K562 (cell line): ENCODE data around the gene MEIS1. TPM values are rescaled to one million over a fixed set of nuclear protein-coding genes. Genes with fewer than 3 reads are reported as not detected.

ENCODE experiments used
- ATAC-seq: fragments of 200-7000 bp; cut with Tn5 transposase; 3 replicates; pipeline ENCODE4 v1.9.1; 2020; ENCODE audit warnings: moderate library complexity
- BruUV-seq: library from RNA; stranded (reverse); fragments of 400-500 nt; replicated peaks from 2 replicates; lab custom pipeline; 2021; lab: Mats Ljungman, UMichigan
- CTCF ChIA-PET: fragments of 300-600 bp; formaldehyde crosslinking; extraction: SDS; loops from one replicate; lab custom pipeline; 2021; ENCODE audit warnings: low intra/inter-chr PET ratio; lab: Yijun Ruan, JAX
- POLR2A ChIA-PET: fragments of 300-600, 350-650 bp; sonication (Branson Sonifier 250); formaldehyde crosslinking; extraction: SDS; loops from one replicate; lab custom pipeline; 2021; ENCODE audit warnings: antibody characterized with exemption, inconsistent platforms; lab: Yijun Ruan, JAX
- DNase-seq, 4 experiments: peaks; one replicate each; pipeline versions ENCODE4 v3.0.0 to v3.0.0-alpha.2; 2011 to 2018; ENCODE audit warnings: low spot score in 3 of 4, mixed read lengths in 3 of 4; ENCODE audit errors: extremely low read depth in 1 of 4
- FAIRE-seq: peaks from 2 replicates; lab custom pipeline; 2011; peaks lifted over from hg19 to GRCh38; lab: Jason Lieb, UNC
- H2AFZ ChIP-seq: 2 replicates; pipeline ENCODE4 v1.6.0; 2011; ENCODE audit warnings: low read depth, low read length, control low read depth, inconsistent platforms
- H3K27ac ChIP-seq: fragments of 200-600 bp; 3 replicates; pipeline ENCODE4 v1.8.0; 2011; ENCODE audit warnings: low read depth, mild to moderate bottlenecking, control low read depth, inconsistent platforms, low read length, moderate library complexity, mixed read lengths; ENCODE audit errors: extremely low read depth
- H3K27me3 ChIP-seq, 2 experiments: fragments of 300-600 bp in 1 of 2; 2 replicates in 1 of 2; 3 replicates in 1 of 2; pipeline versions ENCODE4 v1.6.0 to v1.8.0; 2011; ENCODE audit warnings: inconsistent platforms in 2 of 2, low read length in 2 of 2, mild to moderate bottlenecking in 1 of 2, mixed read lengths in 1 of 2, moderate library complexity in 1 of 2; ENCODE audit not compliant: control insufficient read depth in 2 of 2, insufficient read depth in 2 of 2
- H3K36me3 ChIP-seq: fragments of 300-600 bp; 3 replicates; pipeline ENCODE4 v1.8.0; 2011; ENCODE audit warnings: mild to moderate bottlenecking, low read length, inconsistent platforms; ENCODE audit not compliant: control insufficient read depth, insufficient read depth
- H3K4me1 ChIP-seq, 2 experiments: fragments of 200-600 bp in 1 of 2; replicated peaks in 1 of 2; 2 replicates in 1 of 2; 3 replicates in 1 of 2; pipeline versions ENCODE4 v1.5.1 to v1.8.0; 2011; ENCODE audit warnings: inconsistent platforms in 2 of 2, low read length in 2 of 2, mild to moderate bottlenecking in 1 of 2, mixed read lengths in 1 of 2, moderate library complexity in 1 of 2; ENCODE audit not compliant: control insufficient read depth in 2 of 2, insufficient read depth in 2 of 2
- H3K4me2 ChIP-seq: 2 replicates; pipeline ENCODE4 v1.6.1; 2011; ENCODE audit warnings: low read length, control low read depth, inconsistent platforms, mixed read lengths; ENCODE audit not compliant: insufficient read depth
- H3K4me3 ChIP-seq: fragments of 200-600 bp; sonication (generic), shearing (Covaris generic); 2 replicates; pipeline ENCODE4 v1.5.1; 2016; ENCODE audit warnings: control low read depth, inconsistent platforms
- H3K79me2 ChIP-seq: fragments of 200-600 bp; 3 replicates; pipeline ENCODE4 v1.8.0; 2011; ENCODE audit warnings: low read length, inconsistent platforms; ENCODE audit not compliant: control insufficient read depth, insufficient read depth
- H3K9ac ChIP-seq, 2 experiments: 2 replicates each; pipeline versions ENCODE4 v1.6.0 to v1.6.1; 2011; ENCODE audit warnings: low read depth in 2 of 2, low read length in 2 of 2, control low read depth in 1 of 2, inconsistent platforms in 1 of 2, mild to moderate bottlenecking in 1 of 2, mixed read lengths in 1 of 2; ENCODE audit not compliant: insufficient read depth in 1 of 2
- H3K9me1 ChIP-seq: one replicate; pipeline ENCODE4 v1.6.0; 2011; ENCODE audit warnings: inconsistent platforms, mild to moderate bottlenecking, low read length, moderate library complexity; ENCODE audit not compliant: control insufficient read depth, insufficient read depth
- H3K9me3 ChIP-seq: replicated peaks from 2 replicates; pipeline ENCODE4 v1.5.1; 2011; ENCODE audit warnings: low read depth, low read length, inconsistent platforms; ENCODE audit not compliant: control insufficient read depth, insufficient read depth
- H4K20me1 ChIP-seq: replicated peaks from 2 replicates; pipeline ENCODE4 v1.6.1; 2011; ENCODE audit warnings: low read length, inconsistent platforms, mixed read lengths; ENCODE audit not compliant: control insufficient read depth, insufficient read depth
- CBFA2T2 ChIP-seq: fragments of 450-650 bp; conservative IDR thresholded peaks from 2 replicates; pipeline ENCODE4 v1.6.1; 2017; ENCODE audit warnings: mild to moderate bottlenecking
- CBFA2T3 ChIP-seq: fragments of 450-650 bp; IDR thresholded peaks from 2 replicates; pipeline ENCODE4 v1.6.1; 2017
- GABPB2 ChIP-seq: fragments of 250-450 bp; sonication (Bioruptor Pico); conservative IDR thresholded peaks from 2 replicates; pipeline ENCODE4 v1.5.1; 2021; ENCODE audit warnings: mild to moderate bottlenecking
- KAT2B ChIP-seq: IDR thresholded peaks from one replicate; pipeline ENCODE4 v1.6.1; 2012; ENCODE audit warnings: low read depth, mild to moderate bottlenecking, control low read depth, inconsistent platforms, low read length, moderate library complexity
- MYBL2 ChIP-seq, 2 experiments: fragments of 450-650 bp in 1 of 2; sonication (generic) in 1 of 2; formaldehyde crosslinking in 1 of 2; IDR thresholded peaks; 2 replicates each; pipeline versions ENCODE4 v1.6.1 to v1.8.1; 2017 to 2022; ENCODE audit warnings: borderline replicate concordance in 1 of 2, inconsistent platforms in 1 of 2, low read depth in 1 of 2, mild to moderate bottlenecking in 1 of 2, missing genetic modification reagents in 1 of 2, moderate library complexity in 1 of 2
- POLR2H ChIP-seq: IDR thresholded peaks from 2 replicates; pipeline ENCODE4 v1.6.1; 2016; ENCODE audit warnings: missing genetic modification characterization, low read depth, mild to moderate bottlenecking, control low read depth, missing compliant biosample characterization, moderate library complexity
- SMAD1 ChIP-seq: fragments of 150-350 bp; IDR thresholded peaks from 2 replicates; pipeline ENCODE4 v1.6.1; 2014; ENCODE audit warnings: low read length, low read depth; ENCODE audit not compliant: partially characterized antibody
- SNAPC5 ChIP-seq: fragments of 250-450 bp; sonication (Bioruptor Pico); IDR thresholded peaks from 2 replicates; pipeline ENCODE4 v1.8.0; 2021; ENCODE audit warnings: moderate library complexity, mild to moderate bottlenecking, inconsistent platforms
- TAF9B ChIP-seq: fragments of 450-650 bp; IDR thresholded peaks from 2 replicates; pipeline ENCODE4 v1.6.1; 2018; ENCODE audit warnings: mild to moderate bottlenecking; ENCODE audit not compliant: partially characterized antibody
- ZNF644 ChIP-seq: fragments of 200-800 bp; sonication (Bioruptor generic); IDR thresholded peaks from 2 replicates; pipeline ENCODE4 v1.6.1; 2016; ENCODE audit warnings: low read depth, missing genetic modification characterization, missing compliant biosample characterization
- ZNF740 ChIP-seq, 3 experiments: fragments of 200-800 bp in 1 of 3; sonication (Bioruptor generic) in 1 of 3; sonication (generic) in 1 of 3; formaldehyde crosslinking in 1 of 3; IDR thresholded peaks; 2 replicates each; pipeline versions ENCODE4 v1.6.1 to v1.8.0; 2016 to 2022; ENCODE audit warnings: mild to moderate bottlenecking in 2 of 3, missing compliant biosample characterization in 2 of 3, missing genetic modification characterization in 2 of 3, missing genetic modification reagents in 1 of 3
- WGBS: fragments of 100-300 bp; shearing (Covaris generic); methylation state at CpG from one replicate; pipeline ENCODE4 v1.1.6; 2016; ENCODE audit warnings: low coverage, mixed read lengths; ENCODE audit not compliant: insufficient coverage; ENCODE audit errors: missing lambda C conversion rate; 5-methylcytosine and 5-hydroxymethylcytosine counted together
- in situ Hi-C: fragments of 300-500 bp; cut with MboI; formaldehyde crosslinking; loops from 4 replicates; pipeline ENCODE4 v1.15.0; 2018; ENCODE audit warnings: inconsistent platforms, mixed read lengths
- intact Hi-C: fragments of 100-400 bp; cut with micrococcal nuclease; formaldehyde crosslinking; loops from 2 replicates; pipeline ENCODE4 v1.14.2; 2022
- polyA plus RNA-seq, 8 experiments: library from polyadenylated mRNA; depleted of rRNA in 4 of 8; stranded (reverse) in 5 of 8; unstranded in 3 of 8; fragments of >200 nt; fragmentation: Nextera tagmentation in 2 of 8; fragmentation: Illumina TruSeq in 1 of 8; extraction: Ambion mirVana in 2 of 8; extraction: Trizol in 1 of 8; gene quantifications; 2 replicates each; pipeline versions ENCODE4 v1.2.1 to v1.2.3, GENCODE V29; 2011 to 2014; ENCODE audit warnings: inconsistent platforms in 1 of 8, missing spikeins in 1 of 8
- total RNA-seq, 7 experiments: library from RNA; depleted of rRNA in 6 of 7; stranded (reverse); fragments of >200 nt in 6 of 7; fragmentation: Illumina TruSeq in 2 of 7; extraction: Trizol in 2 of 7; gene quantifications; 2 replicates each; pipeline versions ENCODE4 v1.2.1 to v1.2.3, GENCODE V29; 2011 to 2021; ENCODE audit warnings: low replicate concordance in 1 of 7
- TF ChIP-seq, protein P1 (sequence below): fragments of 250-450 bp; sonication (Bioruptor Pico); IDR thresholded peaks from 2 replicates; pipeline ENCODE4 v1.5.1; 2021; ENCODE audit warnings: mild to moderate bottlenecking

MEIS1 gene
- total and polyA plus RNA-seq, 9 of the 15 experiments (the other 6 are each of a cell fraction or from before 2014, with no cell fraction given) = 2.3 to 9.0 (median 5.9) TPM

DNA sequence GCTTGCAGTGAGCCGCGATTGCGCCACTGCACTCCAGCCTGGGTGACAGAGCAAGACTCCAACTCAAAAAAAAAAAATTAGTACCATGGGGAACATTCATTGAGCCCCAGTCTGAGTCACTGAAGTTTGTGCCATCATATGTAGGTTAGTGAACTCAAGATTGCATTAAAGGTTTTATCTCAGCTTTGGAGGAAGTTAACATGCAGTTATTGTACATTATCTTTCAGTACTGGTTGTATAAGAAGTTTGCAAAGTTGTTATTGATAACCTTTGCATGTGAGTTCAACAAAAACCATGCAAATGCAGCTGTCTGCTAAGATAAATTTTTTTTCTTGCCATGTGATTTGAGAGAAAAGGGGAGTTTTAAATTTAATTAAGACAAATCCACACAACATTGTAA, 95.7 kb downstream of the MEIS1 start:
- 33% methylated on average over 3 of the region's 3 CpGs for WGBS
- FAIRE-seq (no peak), DNase-seq (no peak), ATAC-seq (no peak)
- Histone ChIP-seq H3K79me2 (no peaks in the 10 kb centered on the region), H4K20me1 (no peaks in the 10 kb centered on the region), H2AFZ (no peak overlapping the region), H3K9me3 (no peaks in the 10 kb centered on the region), H3K9me1 (no peaks in the 10 kb centered on the region), H3K4me2 (no peak overlapping the region), H3K4me1 (peaks cover 0 to 3% of the 10 kb centered on the region in 2 experiments; a peak in 1 of 5 replicates), H3K27ac (no peak overlapping the region), H3K4me3 (no peak overlapping the region), H3K9ac (no peak overlapping the region), H3K36me3 (no peaks in the 10 kb centered on the region), H3K27me3 (no peaks in the 10 kb centered on the region)
- in situ Hi-C loops (no loop called here), intact Hi-C loops (no loop called here)
- TF ChIP-seq POLR2H (tag) = no peak
- TF ChIP-seq, protein P1, sequence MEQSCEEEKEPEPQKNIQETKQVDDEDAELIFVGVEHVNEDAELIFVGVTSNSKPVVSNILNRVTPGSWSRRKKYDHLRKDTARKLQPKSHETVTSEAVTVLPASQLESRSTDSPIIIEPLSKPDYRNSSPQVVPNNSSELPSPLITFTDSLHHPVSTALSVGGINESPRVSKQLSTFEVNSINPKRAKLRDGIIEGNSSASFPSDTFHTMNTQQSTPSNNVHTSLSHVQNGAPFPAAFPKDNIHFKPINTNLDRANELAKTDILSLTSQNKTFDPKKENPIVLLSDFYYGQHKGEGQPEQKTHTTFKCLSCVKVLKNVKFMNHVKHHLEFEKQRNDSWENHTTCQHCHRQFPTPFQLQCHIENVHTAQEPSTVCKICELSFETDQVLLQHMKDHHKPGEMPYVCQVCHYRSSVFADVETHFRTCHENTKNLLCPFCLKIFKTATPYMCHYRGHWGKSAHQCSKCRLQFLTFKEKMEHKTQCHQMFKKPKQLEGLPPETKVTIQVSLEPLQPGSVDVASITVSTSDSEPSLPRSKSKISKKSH = no peak
- TF ChIP-seq TAF9B = no peak
- no peak for TF ChIP-seq SMAD1
- TF ChIP-seq ZNF644 (tag) = no peak
- no peak for TF ChIP-seq ZNF740 (CRISPR knock-in tag; IDR thresholded peaks at IDR 0.05)
- TF ChIP-seq ZNF740 (tag; IDR thresholded peaks at IDR 0.05) = no peak
- TF ChIP-seq CBFA2T3 = peak; percentile 53; the same call in 1 of the 2 replicates
- no peak for TF ChIP-seq SNAPC5 (CRISPR knock-in tag)
- TF ChIP-seq MYBL2 (IDR thresholded peaks at IDR 0.05; ENCODE audit: low read depth) = no peak
- no peak for TF ChIP-seq MYBL2 (CRISPR knock-in tag; IDR thresholded peaks at IDR 0.05; ENCODE audit: borderline replicate concordance)
- no peak for TF ChIP-seq GABPB2
- peak; percentile 33; the same call in 1 of the 2 replicates for TF ChIP-seq CBFA2T2
- TF ChIP-seq KAT2B = no peak
- ChIA-PET CTCF (no interaction called here), POLR2A (interaction anchor here (0.6 to 0.9 kb wide), 2 partner anchors 10 to 166 kb away, joined by 4 to 5 read pairs; no protein-coding TSS in a partner anchor)
- BruUV-seq = no TSS peak
